ENCODE data around the gene KCNN4.
"Not testable (repeated sequence)": the region's sequence is repeated elsewhere in the genome, so short reads cannot be mapped to it uniquely, and the experiment has no call there.

Gene KCNN4

GRCh38 chr19:43780706-43781525, at the start of gene KCNN4:
Gene KCNN4, minus strand, starts transcription at chr19:43780973. Its CDS starts 112 bp downstream, at chr19:43780861.
- peak; percentile 85 for DNase-seq

GRCh38 chr19:43826787-43827754, 46.3 kb upstream of the KCNN4 start, which contains the start of gene ZNF283:
Gene ZNF283, plus strand, starts transcription at chr19:43827321. Its CDS starts 6,184 bp downstream, at chr19:43833505.
- DNase-seq: peak; percentile 89

DNA sequence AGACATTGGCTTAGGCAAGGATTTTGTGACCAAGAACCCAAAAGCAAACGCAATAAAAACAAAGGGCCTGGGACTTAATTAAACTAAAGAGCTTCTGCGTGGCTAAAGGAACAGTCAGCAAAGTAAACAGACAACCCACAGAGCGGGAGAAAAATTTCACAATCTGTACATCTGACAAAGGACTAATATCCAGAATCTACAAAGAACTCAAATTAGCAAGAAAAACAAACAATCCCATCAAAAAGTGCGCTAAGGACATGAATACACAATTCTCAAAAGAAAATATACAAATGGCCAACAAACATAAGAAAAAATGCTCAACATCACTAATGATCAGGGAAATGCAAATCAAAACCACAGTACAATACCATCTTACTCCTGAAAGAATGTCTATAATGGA, 43.8 kb upstream of the KCNN4 start:
- not testable (repeated sequence) for DNase-seq

DNA sequence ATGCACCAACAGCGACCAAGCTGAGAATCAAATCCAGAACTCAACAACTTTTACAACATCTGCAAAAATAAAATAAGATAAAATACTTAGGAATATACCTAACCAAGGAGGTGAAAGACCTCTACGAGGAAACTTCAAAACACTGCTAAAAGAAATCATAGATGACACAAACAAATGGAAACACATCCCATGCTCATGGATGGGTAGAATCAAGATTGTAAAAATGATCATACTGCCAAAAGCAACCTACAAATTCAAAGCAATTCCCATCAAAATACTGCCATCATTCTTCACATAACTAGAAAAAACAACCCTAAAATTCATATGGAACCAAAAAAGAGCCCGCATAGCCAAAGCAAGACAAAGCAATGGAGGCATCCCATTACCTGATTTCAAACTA, 43.1 kb upstream of the KCNN4 start:
- not testable (repeated sequence) for DNase-seq

DNA sequence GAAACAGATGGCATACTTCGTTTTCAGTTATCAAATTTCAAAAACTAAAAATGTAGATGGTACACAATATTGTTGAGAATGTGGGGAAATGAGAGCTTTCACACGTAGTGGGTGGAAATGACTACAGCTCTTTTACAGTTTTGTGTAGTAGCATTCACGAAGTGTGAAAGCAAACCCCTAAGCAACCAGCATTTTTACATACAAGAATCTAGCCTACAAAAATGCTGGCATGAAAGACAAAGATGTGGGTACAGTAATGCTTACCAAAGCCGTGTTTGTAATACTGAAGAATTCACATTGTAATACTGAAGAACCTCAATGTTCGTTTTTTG, 40.1 kb upstream of the KCNN4 start:
- no peak for DNase-seq

DNA sequence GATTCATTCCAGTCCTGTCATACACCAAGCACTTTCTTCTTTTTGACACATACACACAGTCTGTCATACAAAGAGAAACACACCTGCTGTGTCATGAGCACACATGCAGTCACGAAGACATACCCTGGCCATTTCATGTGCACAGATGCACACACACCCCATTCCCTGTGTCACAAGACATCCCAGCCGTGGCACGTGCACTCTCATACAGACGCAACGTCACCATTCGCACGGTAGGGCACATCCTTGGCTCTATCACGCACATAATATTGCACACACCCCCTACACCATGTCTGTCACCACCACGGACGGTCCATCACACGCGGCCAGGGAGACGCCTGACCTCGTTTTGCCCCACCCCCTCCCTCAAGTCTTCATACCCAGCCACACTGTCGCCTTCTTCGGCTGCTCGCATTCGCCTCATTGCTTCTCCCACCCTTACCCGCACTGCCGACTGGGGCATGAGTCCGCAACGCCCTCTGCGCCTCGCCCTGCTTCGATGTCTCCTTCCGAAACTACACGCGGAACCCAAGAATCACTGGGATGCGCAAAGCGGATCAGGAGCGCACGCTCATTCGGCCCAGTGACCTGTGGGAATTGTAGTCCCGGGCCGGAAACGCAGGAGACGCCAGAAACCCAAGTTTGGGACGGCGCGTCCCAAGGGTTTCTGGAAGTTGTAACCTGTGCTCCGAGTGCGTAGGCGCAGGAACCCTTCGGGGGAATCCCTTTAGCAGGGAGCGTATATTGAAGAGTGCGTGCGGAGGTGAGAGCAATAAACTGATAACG, 39.5 kb upstream of the KCNN4 start:
- peak; percentile 58 for DNase-seq

DNA sequence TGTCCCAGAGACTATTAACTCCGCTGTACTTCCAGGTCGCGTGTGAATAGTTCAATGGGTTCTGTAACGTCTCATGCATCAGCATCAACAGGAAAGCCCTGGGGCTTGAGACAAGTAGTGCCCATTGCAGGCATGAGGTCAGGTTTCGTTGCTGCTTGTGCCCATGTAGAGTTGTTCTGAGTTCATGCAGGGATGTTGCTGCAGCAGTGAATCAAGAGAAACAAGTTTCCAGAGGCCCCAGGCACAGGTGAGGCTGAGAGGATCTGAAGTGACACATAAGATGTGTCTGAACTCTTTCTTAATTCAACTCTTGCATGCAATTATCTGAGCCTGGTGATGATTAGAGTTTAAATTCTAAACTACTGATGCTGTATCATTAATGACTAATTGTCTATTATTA, 37.7 kb upstream of the KCNN4 start:
- no peak for DNase-seq

DNA sequence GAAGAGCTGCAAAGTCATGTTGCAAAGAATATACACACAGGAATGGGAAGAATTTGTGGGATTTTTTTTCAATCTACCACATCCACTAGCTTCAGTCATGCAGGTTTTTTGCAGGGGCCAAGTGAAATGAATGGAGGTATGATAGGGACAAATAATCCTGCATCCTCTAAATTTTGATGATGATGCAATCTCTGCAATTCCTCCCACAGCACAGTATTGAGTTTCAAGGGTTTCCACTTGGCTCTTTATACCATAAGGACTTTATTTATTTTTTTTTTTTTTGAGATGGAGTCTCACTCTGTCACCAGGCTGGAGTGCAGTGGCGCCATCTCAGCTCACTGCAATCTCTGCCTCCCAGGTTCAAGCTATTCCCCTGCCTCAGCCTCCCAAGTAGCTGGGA, 36.7 kb upstream of the KCNN4 start:
- not testable (repeated sequence) for DNase-seq

DNA sequence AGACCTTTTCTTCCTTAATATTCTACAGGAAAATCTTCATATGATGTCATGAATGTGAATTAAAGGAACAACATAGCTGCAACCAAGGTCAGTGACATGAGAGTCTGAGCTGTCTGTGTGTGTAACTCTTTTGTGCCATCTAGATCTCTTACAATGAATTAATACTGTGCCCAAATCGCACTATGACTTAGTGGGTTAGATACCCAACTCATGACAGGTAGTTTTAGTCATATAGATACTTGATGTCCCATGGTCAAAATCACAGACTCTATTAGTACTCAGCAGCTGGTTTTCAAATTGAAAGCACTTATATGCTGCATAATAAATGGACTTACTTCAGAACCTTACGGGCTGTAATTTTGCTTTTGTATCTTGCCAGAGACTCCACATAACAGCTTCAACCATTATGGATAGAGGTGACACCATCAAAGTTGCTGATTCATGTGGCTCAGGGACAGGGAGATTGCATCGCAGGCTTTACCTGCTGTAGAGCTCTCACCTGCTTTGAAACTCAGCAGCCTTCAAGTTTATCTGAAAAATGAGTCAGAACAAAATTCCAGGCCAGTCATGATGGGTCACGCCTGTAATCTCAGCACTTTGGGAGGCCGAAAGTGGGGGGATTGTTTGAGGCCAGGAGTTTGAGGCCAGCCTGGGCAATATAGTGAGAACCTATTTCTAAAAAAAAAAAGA, 34.0 kb upstream of the KCNN4 start:
- no peak for DNase-seq

GRCh38 chr19:43812688-43813087, 31.9 kb upstream of the KCNN4 start:
- no peak for DNase-seq

- DNase-seq: no peak
Measured at GRCh38 chr19:43812259-43812658, 31.5 kb upstream of the KCNN4 start.

DNA sequence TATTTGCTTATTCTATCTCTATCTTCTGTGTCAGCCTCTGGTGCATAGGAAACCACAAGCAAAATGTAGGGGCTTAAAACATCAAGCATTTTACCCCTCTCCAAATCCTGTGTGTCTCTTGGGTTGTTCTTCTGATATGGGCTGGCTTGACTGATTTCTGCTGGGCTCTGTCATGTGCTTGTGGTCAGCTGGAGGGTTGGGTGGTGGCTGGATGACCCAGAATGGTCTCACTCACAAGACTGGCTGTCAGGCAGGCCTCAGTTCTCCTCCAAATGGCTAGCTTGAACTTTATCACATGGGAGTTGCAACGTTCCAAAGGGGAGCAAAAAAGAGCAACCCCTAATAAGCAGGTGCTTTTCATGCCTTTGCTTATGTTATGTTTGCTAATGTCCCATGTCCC, 31.1 kb upstream of the KCNN4 start:
- DNase-seq: no peak

GRCh38 chr19:43809762-43810696, 29.3 kb upstream of the KCNN4 start:
- DNase-seq: no peak

DNA sequence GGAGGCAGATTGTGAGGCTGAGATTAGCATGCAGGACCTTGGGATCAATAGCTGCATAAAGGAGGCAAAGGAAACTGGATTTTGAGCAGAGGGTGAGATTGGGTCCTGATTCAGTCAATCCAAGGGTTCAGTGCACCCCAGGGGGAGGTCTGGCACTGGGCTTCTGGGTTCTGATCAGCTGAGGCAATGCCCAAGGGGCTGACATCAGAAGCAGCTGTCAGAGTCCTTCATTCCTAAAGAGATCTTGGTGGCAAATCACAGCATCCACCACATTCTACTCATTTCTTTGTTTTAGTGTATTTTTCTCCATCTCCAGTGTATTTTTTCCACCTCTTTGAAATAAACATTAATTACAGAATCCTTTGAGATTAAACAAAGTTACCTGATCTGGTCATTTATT, 26.9 kb upstream of the KCNN4 start:
- no peak for DNase-seq

DNA sequence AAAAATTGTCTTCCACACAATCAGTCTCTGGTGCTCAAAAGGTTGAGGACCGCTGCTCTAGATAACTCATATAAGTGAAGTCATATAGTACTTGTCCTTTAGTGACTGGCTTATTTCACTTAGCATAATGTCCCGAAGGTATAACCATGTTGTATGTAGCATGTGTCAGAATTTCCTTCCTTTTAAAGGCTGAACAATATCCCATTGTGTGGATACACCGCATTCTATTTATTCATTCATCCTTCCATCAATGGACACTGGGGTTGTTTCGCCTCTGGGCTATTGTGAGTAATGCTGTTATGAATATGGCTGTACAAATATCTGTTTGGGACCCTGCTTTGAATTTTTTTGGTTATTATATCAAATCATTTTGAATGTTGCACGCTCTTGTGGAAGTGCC, 26.1 kb upstream of the KCNN4 start:
- no peak for DNase-seq

- not testable (repeated sequence) for DNase-seq
Measured at GRCh38 chr19:43806401-43806800, 25.6 kb upstream of the KCNN4 start.

DNA sequence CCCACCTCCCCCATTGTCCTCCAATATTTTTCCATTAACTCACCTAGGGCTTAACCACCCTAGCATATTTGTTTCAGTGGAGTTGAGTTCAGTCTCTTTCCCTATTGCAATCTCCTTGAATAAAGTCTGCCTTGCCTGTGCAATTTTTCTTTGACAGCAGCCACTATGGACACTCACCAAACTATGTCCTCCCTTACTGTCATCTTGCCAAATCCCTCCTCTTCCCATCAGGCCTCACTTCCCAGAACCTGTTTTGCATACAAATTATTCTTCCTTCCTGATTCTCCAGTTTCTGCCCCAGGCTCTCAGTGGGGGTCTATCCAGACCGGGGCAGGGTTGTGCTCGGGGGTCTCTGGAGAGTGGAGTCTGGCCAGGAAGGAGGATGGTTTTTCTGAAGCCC, 23.7 kb upstream of the KCNN4 start:
- DNase-seq: no peak

- no peak for DNase-seq
Measured at GRCh38 chr19:43802216-43802951, 21.6 kb upstream of the KCNN4 start, which contains the start of gene LYPD5. Gene LYPD5, minus strand, starts transcription at chr19:43802447. Its CDS starts 67 bp downstream, at chr19:43802380.

GRCh38 chr19:43799502-43800142, 18.8 kb upstream of the KCNN4 start:
- no peak for DNase-seq

Data from activated CD8-positive, alpha-beta memory T cell treated with anti-CD3 and anti-CD28 coated beads, Interleukin-2, amount 50 U/mL, for 48 hours (primary cell).